ENCODE measurements around the gene GALNT11.

Gene GALNT11

DNA sequence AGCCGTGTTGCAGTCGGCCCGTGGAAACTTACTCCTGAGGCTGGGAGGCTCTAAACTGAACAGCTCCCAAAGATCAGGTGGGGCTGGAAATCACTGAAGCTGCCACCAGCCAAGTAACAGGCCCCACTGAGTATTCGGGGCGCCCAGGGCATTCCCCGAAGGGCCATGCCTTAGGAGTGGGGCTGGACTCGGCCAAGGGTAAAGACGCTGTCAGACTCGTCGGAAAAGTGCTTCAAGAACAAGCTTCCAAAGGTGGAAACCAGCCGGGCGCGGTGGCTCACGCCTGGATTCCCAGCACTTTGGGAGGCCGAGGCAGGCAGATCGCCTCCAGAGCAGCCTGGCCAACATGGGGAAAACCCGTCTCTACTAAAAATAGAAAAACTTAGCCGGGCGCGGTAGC lies 102.8 kb downstream of the GALNT11 start:
- no peak overlapping the region for H3K4me3 ChIP-seq (ENCODE audit: low read depth, low read length)
- 0 out of 2 replicates have a peak, but pooled peaks cover 5% of the 10 kb centered on the region for H3K4me1 ChIP-seq
- TF ChIP-seq, protein P1, sequence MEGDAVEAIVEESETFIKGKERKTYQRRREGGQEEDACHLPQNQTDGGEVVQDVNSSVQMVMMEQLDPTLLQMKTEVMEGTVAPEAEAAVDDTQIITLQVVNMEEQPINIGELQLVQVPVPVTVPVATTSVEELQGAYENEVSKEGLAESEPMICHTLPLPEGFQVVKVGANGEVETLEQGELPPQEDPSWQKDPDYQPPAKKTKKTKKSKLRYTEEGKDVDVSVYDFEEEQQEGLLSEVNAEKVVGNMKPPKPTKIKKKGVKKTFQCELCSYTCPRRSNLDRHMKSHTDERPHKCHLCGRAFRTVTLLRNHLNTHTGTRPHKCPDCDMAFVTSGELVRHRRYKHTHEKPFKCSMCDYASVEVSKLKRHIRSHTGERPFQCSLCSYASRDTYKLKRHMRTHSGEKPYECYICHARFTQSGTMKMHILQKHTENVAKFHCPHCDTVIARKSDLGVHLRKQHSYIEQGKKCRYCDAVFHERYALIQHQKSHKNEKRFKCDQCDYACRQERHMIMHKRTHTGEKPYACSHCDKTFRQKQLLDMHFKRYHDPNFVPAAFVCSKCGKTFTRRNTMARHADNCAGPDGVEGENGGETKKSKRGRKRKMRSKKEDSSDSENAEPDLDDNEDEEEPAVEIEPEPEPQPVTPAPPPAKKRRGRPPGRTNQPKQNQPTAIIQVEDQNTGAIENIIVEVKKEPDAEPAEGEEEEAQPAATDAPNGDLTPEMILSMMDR (IDR thresholded peaks at IDR 0.05; ENCODE audit: low read depth, low read length): no peak
- H3K36me3 ChIP-seq: peaks cover 61% of the 10 kb centered on the region
- no peaks in the 10 kb centered on the region for H3K9me3 ChIP-seq
- no peaks in the 10 kb centered on the region for H3K27me3 ChIP-seq
- no peak for DNase-seq

DNA sequence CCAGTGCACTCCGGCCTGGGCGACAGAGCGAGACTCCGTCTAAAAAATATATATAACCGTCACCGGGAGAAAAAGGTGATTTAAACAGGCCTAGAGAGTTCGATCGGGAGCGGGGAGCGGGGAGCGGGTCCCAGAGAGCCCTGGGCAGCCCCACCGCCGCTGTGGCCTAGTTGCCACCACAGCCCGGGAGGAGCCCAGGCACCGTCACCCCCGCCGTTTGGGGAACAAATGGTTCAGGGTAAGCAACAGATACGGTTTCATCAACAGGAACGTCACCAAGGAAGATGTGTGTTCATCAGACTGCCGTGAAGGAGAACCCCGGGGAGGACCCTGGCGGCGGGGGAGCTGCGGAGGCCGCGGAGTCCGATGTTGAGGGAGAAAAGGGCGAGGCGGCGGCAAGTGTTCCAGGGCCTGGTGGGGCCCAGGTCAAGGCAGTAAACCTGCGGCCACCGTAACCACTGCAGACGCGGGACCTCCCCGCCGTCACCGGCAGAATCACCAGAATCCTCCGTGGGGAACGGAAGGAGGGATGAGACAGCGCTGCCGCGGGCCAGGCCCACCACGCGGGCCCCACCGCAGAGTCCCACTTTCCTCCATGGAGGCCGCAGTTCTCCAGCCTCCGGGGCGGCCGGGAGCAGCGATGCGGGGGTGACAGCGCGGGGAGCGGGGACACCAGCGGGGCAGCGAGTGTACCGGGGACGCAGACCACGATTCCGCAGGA lies 103.4 kb downstream of the GALNT11 start:
- DNase-seq: no peak
- TF ChIP-seq, protein P1 (IDR thresholded peaks at IDR 0.05; ENCODE audit: low read depth, low read length): no peak
- Histone ChIP-seq H3K27me3 (no peaks in the 10 kb centered on the region), H3K4me1 (0 out of 2 replicates have a peak, but pooled peaks cover 6% of the 10 kb centered on the region), H3K4me3 (ENCODE audit: low read depth, low read length) (no peak overlapping the region), H3K36me3 (peaks cover 63% of the 10 kb centered on the region), H3K9me3 (no peaks in the 10 kb centered on the region)

DNA sequence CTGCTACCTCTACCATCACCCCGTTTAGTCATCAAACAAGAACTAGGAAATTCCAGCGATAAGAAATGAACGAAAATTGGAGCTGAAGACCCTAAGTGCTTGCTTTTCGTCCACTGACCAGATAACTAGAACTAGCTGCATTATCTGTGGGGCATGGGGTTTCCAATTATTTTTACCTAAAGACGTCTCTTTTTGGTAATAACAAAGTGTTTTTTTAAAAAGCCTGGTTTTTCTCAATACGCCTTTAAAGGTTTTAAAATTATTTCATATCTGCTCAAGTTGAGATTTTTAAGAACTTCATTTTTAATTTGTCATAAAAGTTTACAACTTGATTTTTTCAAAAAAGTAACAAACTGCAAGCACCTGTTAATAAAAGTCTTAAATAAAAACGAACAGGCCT lies 104.2 kb downstream of the GALNT11 start:
- H3K4me1 ChIP-seq: 0 out of 2 replicates have a peak, but pooled peaks cover 6% of the 10 kb centered on the region
- no peak overlapping the region for H3K4me3 ChIP-seq (ENCODE audit: low read depth, low read length)
- H3K36me3 ChIP-seq: peaks cover 57% of the 10 kb centered on the region
- DNase-seq: no peak
- no peaks in the 10 kb centered on the region for H3K9me3 ChIP-seq
- H3K27me3 ChIP-seq: no peaks in the 10 kb centered on the region
- TF ChIP-seq, protein P1 (IDR thresholded peaks at IDR 0.05; ENCODE audit: low read depth, low read length): no peak

DNA sequence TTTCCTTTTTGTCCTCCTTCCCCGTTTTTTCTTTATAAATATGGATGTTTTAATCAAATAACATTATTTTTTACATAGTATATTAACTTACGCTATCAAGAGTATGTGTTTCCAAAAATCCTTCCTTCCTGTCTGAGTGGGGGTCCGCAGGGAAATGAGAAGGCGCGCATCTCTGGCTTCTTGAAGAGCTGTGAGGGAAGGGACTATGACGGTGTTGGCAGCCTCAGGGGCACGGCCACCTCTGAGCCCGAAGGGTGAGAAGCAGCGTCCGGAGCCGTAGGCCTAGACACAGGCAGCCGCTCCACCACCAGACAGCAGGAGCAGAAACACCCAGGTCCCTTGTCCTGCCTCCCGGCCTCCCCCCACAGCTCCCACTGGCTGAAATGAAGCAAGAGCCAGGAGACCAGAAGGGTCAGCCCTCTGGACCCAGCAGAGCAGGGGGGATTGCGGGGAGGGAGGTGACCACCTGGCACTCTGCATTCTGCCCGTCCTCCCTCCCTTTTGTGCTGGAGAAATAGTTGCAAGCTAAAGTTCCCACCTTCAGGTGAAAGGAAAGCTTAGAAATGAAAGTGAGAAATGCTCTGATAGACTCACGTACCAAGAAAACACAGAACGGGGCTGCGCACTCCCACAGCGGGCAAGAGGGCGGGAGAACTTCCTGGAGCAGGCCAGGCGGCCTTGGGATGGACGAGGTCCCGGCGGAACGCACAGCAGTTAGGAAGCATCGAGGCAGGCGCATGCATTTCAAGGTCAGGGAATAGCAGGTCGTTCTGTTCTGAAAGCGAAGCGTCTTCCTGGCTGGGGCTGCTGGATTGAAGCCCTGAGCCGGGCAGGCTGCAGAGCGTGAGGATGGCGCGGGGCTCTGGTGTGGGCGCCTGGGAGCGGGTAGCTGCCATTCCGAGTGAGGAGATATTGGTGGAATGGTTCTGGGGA lies 105.5 kb downstream of the GALNT11 start:
- H3K27me3 ChIP-seq: no peaks in the 10 kb centered on the region
- TF ChIP-seq, protein P1 (IDR thresholded peaks at IDR 0.05; ENCODE audit: low read depth, low read length): no peak
- H3K4me1 ChIP-seq: 0 out of 2 replicates have a peak, but pooled peaks cover 6% of the 10 kb centered on the region
- no peaks in the 10 kb centered on the region for H3K9me3 ChIP-seq
- H3K36me3 ChIP-seq: peaks cover 45% of the 10 kb centered on the region
- DNase-seq: no peak
- H3K4me3 ChIP-seq (ENCODE audit: low read depth, low read length): no peak overlapping the region

DNA sequence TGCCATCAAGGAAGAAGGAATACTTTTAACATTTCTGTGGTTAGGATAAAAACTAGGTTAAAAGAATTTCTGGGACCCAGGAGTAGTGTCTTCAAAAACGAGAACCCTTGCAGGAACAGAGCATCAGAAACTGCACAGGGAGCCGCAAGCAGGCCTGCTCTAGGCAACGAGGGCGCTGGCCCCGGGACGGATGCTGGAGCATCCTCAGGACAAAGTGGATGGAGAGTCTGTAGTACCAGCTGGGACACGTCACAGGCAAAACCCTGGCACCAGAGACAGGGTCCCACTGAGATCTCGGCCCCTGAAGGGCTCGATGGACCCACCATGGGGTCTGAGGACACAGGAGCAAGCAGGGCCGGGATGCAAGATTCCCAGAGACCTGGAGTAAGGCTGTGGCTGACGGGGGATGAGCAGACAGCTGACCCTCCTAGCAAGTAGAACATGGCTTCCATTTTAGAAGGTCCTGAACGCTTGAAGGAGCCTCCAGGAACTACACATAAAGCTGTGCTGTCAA lies 106.6 kb downstream of the GALNT11 start:
- TF ChIP-seq, protein P1 (IDR thresholded peaks at IDR 0.05; ENCODE audit: low read depth, low read length): no peak
- Histone ChIP-seq H3K36me3 (peaks cover 47% of the 10 kb centered on the region), H3K4me1 (0 out of 2 replicates have a peak, but pooled peaks cover 6% of the 10 kb centered on the region), H3K27me3 (no peaks in the 10 kb centered on the region), H3K4me3 (ENCODE audit: low read depth, low read length) (no peak overlapping the region), H3K9me3 (no peaks in the 10 kb centered on the region)
- no peak for DNase-seq
